IgD-negative memory B cell (primary cell): ENCODE measurements around the gene GOLGA6A. TPM values are rescaled to one million over a fixed set of nuclear protein-coding genes. Genes with fewer than 3 reads are reported as not detected.
A peak's percentile ranks its signal among the peaks of the same experiment; 100 is the strongest.

Experiments
- H3K27ac Mint-ChIP-seq, 3 donors: one replicate each; pipeline ENCODE4 v1.8.0; 2020 to 2022; ENCODE audit warnings: mild to moderate bottlenecking in 3 of 3, mixed read lengths in 3 of 3, moderate library complexity in 1 of 3
- H3K27me3 Mint-ChIP-seq: one replicate; pipeline ENCODE4 v1.8.0; 2021; ENCODE audit warnings: mixed read lengths
- H3K36me3 Mint-ChIP-seq: one replicate; pipeline ENCODE4 v1.8.0; 2020; ENCODE audit warnings: mild to moderate bottlenecking, mixed read lengths
- H3K4me1 Mint-ChIP-seq, 3 donors: one replicate each; pipeline ENCODE4 v1.8.0; 2020 to 2022; ENCODE audit warnings: mixed read lengths in 3 of 3, mild to moderate bottlenecking in 1 of 3
- H3K4me3 Mint-ChIP-seq, 4 donors: one replicate each; pipeline ENCODE4 v1.8.0; 2020 to 2022; ENCODE audit warnings: mild to moderate bottlenecking in 4 of 4, mixed read lengths in 4 of 4, moderate library complexity in 3 of 4
- H3K9me3 Mint-ChIP-seq, 3 donors: one replicate each; pipeline ENCODE4 v1.8.0; 2020 to 2021; ENCODE audit warnings: mixed read lengths in 3 of 3, mild to moderate bottlenecking in 1 of 3
- polyA plus RNA-seq: library from polyadenylated mRNA; unstranded; fragments of 300-500 nt; fragmentation: Illumina TruSeq; gene quantifications from one replicate; pipeline ENCODE4 v1.2.3, GENCODE V29; 2021

GOLGA6A gene
- polyA plus RNA-seq, 1 donor from 2014 or later = not detected

GRCh38 chr15:74038707-74039655 is 43.4 kb downstream of the GOLGA6A start:
- H3K4me3 Mint-ChIP-seq = no peak overlapping the region
- no peaks in the 10 kb centered on the region for H3K9me3 Mint-ChIP-seq
- H3K4me1 Mint-ChIP-seq = no peaks in the 10 kb centered on the region
- no peak overlapping the region for H3K27ac Mint-ChIP-seq
- no peaks in the 10 kb centered on the region for H3K27me3 Mint-ChIP-seq
- no peaks in the 10 kb centered on the region for H3K36me3 Mint-ChIP-seq

GRCh38 chr15:74037171-74038117 is 44.9 kb downstream of the GOLGA6A start:
- no peaks in the 10 kb centered on the region for H3K27me3 Mint-ChIP-seq
- H3K9me3 Mint-ChIP-seq = no peaks in the 10 kb centered on the region
- no peaks in the 10 kb centered on the region for H3K36me3 Mint-ChIP-seq
- no peak overlapping the region for H3K4me3 Mint-ChIP-seq
- no peak overlapping the region for H3K27ac Mint-ChIP-seq
- H3K4me1 Mint-ChIP-seq = no peaks in the 10 kb centered on the region

GRCh38 chr15:74036271-74037170 is 45.8 kb downstream of the GOLGA6A start:
- Mint-ChIP-seq H3K27me3 (no peaks in the 10 kb centered on the region), H3K4me1 (no peaks in the 10 kb centered on the region), H3K36me3 (no peaks in the 10 kb centered on the region), H3K27ac (no peak overlapping the region), H3K4me3 (peak overlapping the region in 1 of 4 donors; percentile 51), H3K9me3 (no peaks in the 10 kb centered on the region)

GRCh38 chr15:74035121-74036017 is 47.0 kb downstream of the GOLGA6A start:
- no peaks in the 10 kb centered on the region for H3K36me3 Mint-ChIP-seq
- H3K4me3 Mint-ChIP-seq = no peak overlapping the region
- H3K4me1 Mint-ChIP-seq = no peaks in the 10 kb centered on the region
- no peak overlapping the region for H3K27ac Mint-ChIP-seq
- no peaks in the 10 kb centered on the region for H3K9me3 Mint-ChIP-seq
- H3K27me3 Mint-ChIP-seq = no peaks in the 10 kb centered on the region

GRCh38 chr15:74034206-74034755 is 48.1 kb downstream of the GOLGA6A start:
- Mint-ChIP-seq H3K27ac (no peak overlapping the region), H3K4me3 (no peak overlapping the region), H3K36me3 (no peaks in the 10 kb centered on the region), H3K4me1 (no peaks in the 10 kb centered on the region), H3K27me3 (no peaks in the 10 kb centered on the region), H3K9me3 (no peaks in the 10 kb centered on the region)

- Mint-ChIP-seq H3K4me3 (peak overlapping the region in 1 of 4 donors; percentile 55), H3K27ac (peak overlapping the region in 1 of 3 donors; percentile 39), H3K27me3 (no peaks in the 10 kb centered on the region), H3K9me3 (no peaks in the 10 kb centered on the region), H3K36me3 (no peaks in the 10 kb centered on the region), H3K4me1 (no peaks in the 10 kb centered on the region)
These were observed 49.5 kb downstream of the GOLGA6A start for GRCh38 chr15:74032606-74033561.

- H3K4me3 Mint-ChIP-seq = no peak overlapping the region
- no peaks in the 10 kb centered on the region for H3K36me3 Mint-ChIP-seq
- no peaks in the 10 kb centered on the region for H3K27me3 Mint-ChIP-seq
- no peak overlapping the region for H3K27ac Mint-ChIP-seq
- H3K9me3 Mint-ChIP-seq = no peaks in the 10 kb centered on the region
- H3K4me1 Mint-ChIP-seq = no peaks in the 10 kb centered on the region
These were observed 50.3 kb downstream of the GOLGA6A start for GRCh38 chr15:74032046-74032445.

- peak overlapping the region in 1 of 3 donors; percentile 13 for H3K27ac Mint-ChIP-seq
These were observed 53.7 kb downstream of the GOLGA6A start for GRCh38 chr15:74028646-74029045.

GRCh38 chr15:74027688-74028087 is 54.7 kb downstream of the GOLGA6A start:
- Mint-ChIP-seq H3K9me3 (no peaks in the 10 kb centered on the region), H3K27ac (no peak overlapping the region)

More at GRCh38 chr15:74028646-74029045, 53.7 kb downstream of the GOLGA6A start:
- Mint-ChIP-seq H3K27me3 (no peaks in the 10 kb centered on the region), H3K9me3 (no peaks in the 10 kb centered on the region), H3K4me3 (no peak overlapping the region), H3K4me1 (peaks cover 0 to 3% (median 0%) of the 10 kb centered on the region in 3 donors), H3K36me3 (peaks cover 3% of the 10 kb centered on the region)

GRCh38 chr15:74025436-74025835 is 56.9 kb downstream of the GOLGA6A start:
- Mint-ChIP-seq H3K27me3 (no peaks in the 10 kb centered on the region), H3K4me3 (no peak overlapping the region), H3K9me3 (no peaks in the 10 kb centered on the region), H3K27ac (no peak overlapping the region), H3K4me1 (peaks cover 0 to 3% (median 2%) of the 10 kb centered on the region in 3 donors), H3K36me3 (peaks cover 3% of the 10 kb centered on the region)

More at GRCh38 chr15:74027688-74028087, 54.7 kb downstream of the GOLGA6A start:
- Mint-ChIP-seq H3K4me3 (no peak overlapping the region), H3K27me3 (no peaks in the 10 kb centered on the region), H3K4me1 (peaks cover 0 to 3% (median 0%) of the 10 kb centered on the region in 3 donors), H3K36me3 (peaks cover 3% of the 10 kb centered on the region)

GRCh38 chr15:74024687-74025086 is 57.7 kb downstream of the GOLGA6A start:
- no peaks in the 10 kb centered on the region for H3K27me3 Mint-ChIP-seq
- H3K4me1 Mint-ChIP-seq = peaks cover 2 to 3% (median 2%) of the 10 kb centered on the region in 3 donors
- H3K4me3 Mint-ChIP-seq = no peak overlapping the region
- H3K27ac Mint-ChIP-seq = no peak overlapping the region
- no peaks in the 10 kb centered on the region for H3K9me3 Mint-ChIP-seq
- peaks cover 3% of the 10 kb centered on the region for H3K36me3 Mint-ChIP-seq

GRCh38 chr15:74022706-74023470 is 59.5 kb downstream of the GOLGA6A start:
- Mint-ChIP-seq H3K4me3 (no peak overlapping the region), H3K27me3 (no peaks in the 10 kb centered on the region), H3K4me1 (peaks cover 2 to 3% (median 3%) of the 10 kb centered on the region in 3 donors), H3K9me3 (no peaks in the 10 kb centered on the region), H3K27ac (no peak overlapping the region), H3K36me3 (peaks cover 3% of the 10 kb centered on the region)
